ENCODE measurements around the gene OR4N2.
"Not testable (repeated sequence)": the region's sequence is repeated elsewhere in the genome, so short reads cannot be mapped to it uniquely, and the experiment has no call there.

- not testable (repeated sequence) for TF ChIP-seq RAD21 (IDR thresholded peaks at IDR 0.05; ENCODE audit: low read length); RXRA (IDR thresholded peaks at IDR 0.05; ENCODE audit: borderline replicate concordance, low read depth); TAF1 (IDR thresholded peaks at IDR 0.05; ENCODE audit: borderline replicate concordance, low read depth, low read length); POLR2AphosphoS5 (IDR thresholded peaks at IDR 0.05; ENCODE audit: low read depth, low read length); SMC3 (IDR thresholded peaks at IDR 0.05; ENCODE audit: low read depth, low read length); MXI1 (IDR thresholded peaks at IDR 0.05; ENCODE audit: low read depth, low read length); REST (IDR thresholded peaks at IDR 0.05; ENCODE audit: low read depth, low read length); CTCF (IDR thresholded peaks at IDR 0.05); EP300 (IDR thresholded peaks at IDR 0.05; ENCODE audit: borderline replicate concordance in 1 of 2, low read depth in 1 of 2, low read length in 1 of 2); EZH2phosphoT487 (IDR thresholded peaks at IDR 0.05; ENCODE audit: borderline replicate concordance, low read depth); FOSL2 (IDR thresholded peaks at IDR 0.05; ENCODE audit: borderline replicate concordance, low read depth); TCF12 (IDR thresholded peaks at IDR 0.05)
- TF ChIP-seq, protein P1, sequence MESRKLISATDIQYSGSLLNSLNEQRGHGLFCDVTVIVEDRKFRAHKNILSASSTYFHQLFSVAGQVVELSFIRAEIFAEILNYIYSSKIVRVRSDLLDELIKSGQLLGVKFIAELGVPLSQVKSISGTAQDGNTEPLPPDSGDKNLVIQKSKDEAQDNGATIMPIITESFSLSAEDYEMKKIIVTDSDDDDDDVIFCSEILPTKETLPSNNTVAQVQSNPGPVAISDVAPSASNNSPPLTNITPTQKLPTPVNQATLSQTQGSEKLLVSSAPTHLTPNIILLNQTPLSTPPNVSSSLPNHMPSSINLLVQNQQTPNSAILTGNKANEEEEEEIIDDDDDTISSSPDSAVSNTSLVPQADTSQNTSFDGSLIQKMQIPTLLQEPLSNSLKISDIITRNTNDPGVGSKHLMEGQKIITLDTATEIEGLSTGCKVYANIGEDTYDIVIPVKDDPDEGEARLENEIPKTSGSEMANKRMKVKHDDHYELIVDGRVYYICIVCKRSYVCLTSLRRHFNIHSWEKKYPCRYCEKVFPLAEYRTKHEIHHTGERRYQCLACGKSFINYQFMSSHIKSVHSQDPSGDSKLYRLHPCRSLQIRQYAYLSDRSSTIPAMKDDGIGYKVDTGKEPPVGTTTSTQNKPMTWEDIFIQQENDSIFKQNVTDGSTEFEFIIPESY (IDR thresholded peaks at IDR 0.05; ENCODE audit: borderline replicate concordance, low read depth): not testable (repeated sequence)
- TF ChIP-seq, protein P2, sequence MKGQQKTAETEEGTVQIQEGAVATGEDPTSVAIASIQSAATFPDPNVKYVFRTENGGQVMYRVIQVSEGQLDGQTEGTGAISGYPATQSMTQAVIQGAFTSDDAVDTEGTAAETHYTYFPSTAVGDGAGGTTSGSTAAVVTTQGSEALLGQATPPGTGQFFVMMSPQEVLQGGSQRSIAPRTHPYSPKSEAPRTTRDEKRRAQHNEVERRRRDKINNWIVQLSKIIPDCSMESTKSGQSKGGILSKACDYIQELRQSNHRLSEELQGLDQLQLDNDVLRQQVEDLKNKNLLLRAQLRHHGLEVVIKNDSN (IDR thresholded peaks at IDR 0.05; ENCODE audit: borderline replicate concordance, low read depth): not testable (repeated sequence)
These were observed 16.3 kb downstream of the OR4N2 start for GRCh38 chr14:19819879-19820278.
